Right lobe of liver (tissue), 4 donors: Measurements from ENCODE around the gene ARVCF.

ENCODE experiments used
- POLR2A ChIP-seq: fragments of 450-650 bp; IDR thresholded peaks from one replicate; pipeline ENCODE4 v1.6.1; 2017; ENCODE audit warnings: antibody characterized with exemption, mild to moderate bottlenecking
- TF ChIP-seq, protein P1 (sequence below), 4 donors: fragments of 200-600 bp in 3 of 4; fragments of 450-650 bp in 1 of 4; IDR thresholded peaks; one replicate each; pipeline versions ENCODE4 v1.5.1 to v1.8.0; 2016 to 2022; ENCODE audit warnings: antibody characterized with exemption in 4 of 4, mild to moderate bottlenecking in 2 of 4
- donor health status: DM: no; HTN: no; CAD: no.
- donor health status: DM: no; HTN: no; CAD: no.
- donor health status: DM: no; HTN: yes; CAD: no.

DNA sequence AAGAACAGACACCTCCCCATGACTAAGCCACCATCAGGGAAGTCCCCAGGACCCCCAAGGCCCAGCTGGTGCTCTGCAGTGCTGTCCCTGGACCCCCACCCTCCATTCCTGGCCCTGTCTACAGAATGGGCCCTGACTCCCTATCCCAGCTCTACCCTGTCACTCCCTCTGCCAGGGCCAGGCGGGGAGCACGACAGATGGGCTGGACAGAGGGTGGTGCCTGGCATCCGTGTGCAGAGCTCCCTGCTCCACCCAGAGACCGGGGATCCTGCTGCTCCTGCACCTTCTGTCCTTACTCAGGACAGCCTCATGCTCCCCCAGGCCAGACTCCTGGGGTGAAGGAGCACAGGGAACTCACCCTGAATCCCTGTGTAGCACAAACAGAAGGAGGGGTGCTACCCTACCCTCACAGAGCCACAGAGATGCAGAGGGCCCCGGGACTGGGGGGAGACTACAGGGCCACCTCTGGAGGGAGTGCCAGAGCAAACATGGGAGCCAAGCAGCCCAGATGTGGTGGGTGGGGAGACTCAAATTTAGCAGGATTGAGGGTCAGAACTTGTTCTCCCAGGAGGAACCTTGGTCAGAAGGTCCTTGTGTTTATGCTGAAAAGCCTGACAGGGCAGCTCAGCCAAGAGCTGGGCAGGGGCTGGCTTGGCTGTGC is 2.0 kb downstream of the ARVCF start:
- TF ChIP-seq, protein P1, sequence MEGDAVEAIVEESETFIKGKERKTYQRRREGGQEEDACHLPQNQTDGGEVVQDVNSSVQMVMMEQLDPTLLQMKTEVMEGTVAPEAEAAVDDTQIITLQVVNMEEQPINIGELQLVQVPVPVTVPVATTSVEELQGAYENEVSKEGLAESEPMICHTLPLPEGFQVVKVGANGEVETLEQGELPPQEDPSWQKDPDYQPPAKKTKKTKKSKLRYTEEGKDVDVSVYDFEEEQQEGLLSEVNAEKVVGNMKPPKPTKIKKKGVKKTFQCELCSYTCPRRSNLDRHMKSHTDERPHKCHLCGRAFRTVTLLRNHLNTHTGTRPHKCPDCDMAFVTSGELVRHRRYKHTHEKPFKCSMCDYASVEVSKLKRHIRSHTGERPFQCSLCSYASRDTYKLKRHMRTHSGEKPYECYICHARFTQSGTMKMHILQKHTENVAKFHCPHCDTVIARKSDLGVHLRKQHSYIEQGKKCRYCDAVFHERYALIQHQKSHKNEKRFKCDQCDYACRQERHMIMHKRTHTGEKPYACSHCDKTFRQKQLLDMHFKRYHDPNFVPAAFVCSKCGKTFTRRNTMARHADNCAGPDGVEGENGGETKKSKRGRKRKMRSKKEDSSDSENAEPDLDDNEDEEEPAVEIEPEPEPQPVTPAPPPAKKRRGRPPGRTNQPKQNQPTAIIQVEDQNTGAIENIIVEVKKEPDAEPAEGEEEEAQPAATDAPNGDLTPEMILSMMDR (IDR thresholded peaks at IDR 0.05) = no peak
- TF ChIP-seq POLR2A = no peak
